Glomerular visceral epithelial cell (primary cell): Measurements from ENCODE around the gene ADH6.
"Not testable (repeated sequence)": the region's sequence is repeated elsewhere in the genome, so short reads cannot be mapped to it uniquely, and the experiment has no call there.

Experiments
- DNase-seq: peaks from one replicate; pipeline ENCODE4 v3.0.0-alpha.2; 2016; ENCODE audit errors: extremely low spot score

Gene ADH6

GRCh38 chr4:99219072-99219471 is at the start of gene ADH6:
ADH6 (minus strand) TSS chr4:99219246; CDS start chr4:99219152, 94 bp downstream.
- peak; percentile 4 for DNase-seq

GRCh38 chr4:99264927-99265326 is 45.9 kb upstream of the ADH6 start:
- no peak for DNase-seq

GRCh38 chr4:99252746-99253145 is 33.7 kb upstream of the ADH6 start:
- DNase-seq, result no peak

- no peak for DNase-seq
These were observed 29.7 kb upstream of the ADH6 start for GRCh38 chr4:99248714-99249113.

- DNase-seq, result no peak
These were observed 16.9 kb upstream of the ADH6 start for GRCh38 chr4:99235955-99236354.

- no peak for DNase-seq
These were observed 15.4 kb upstream of the ADH6 start for GRCh38 chr4:99234331-99235010.

- DNase-seq, result not testable (repeated sequence)
These were observed 14.4 kb upstream of the ADH6 start for GRCh38 chr4:99233397-99233796.

- not testable (repeated sequence) for DNase-seq
These were observed 9.7 kb upstream of the ADH6 start for GRCh38 chr4:99228706-99229105.

GRCh38 chr4:99227646-99228045 is 8.6 kb upstream of the ADH6 start:
- DNase-seq, result not testable (repeated sequence)

GRCh38 chr4:99221980-99222379 is 2.9 kb upstream of the ADH6 start:
- DNase-seq, result no peak

GRCh38 chr4:99219479-99219878 is 433 bp upstream of the ADH6 start:
- DNase-seq, result no peak

GRCh38 chr4:99215521-99215920 is 3.5 kb downstream of the ADH6 start:
- no peak for DNase-seq

- no peak for DNase-seq
These were observed 8.3 kb downstream of the ADH6 start for GRCh38 chr4:99210789-99211188.

GRCh38 chr4:99209671-99210070 is 9.4 kb downstream of the ADH6 start:
- no peak for DNase-seq

GRCh38 chr4:99208719-99209075 is 10.3 kb downstream of the ADH6 start:
- DNase-seq, result no peak

- DNase-seq, result no peak
These were observed 10.9 kb downstream of the ADH6 start for GRCh38 chr4:99207911-99208718.

- no peak for DNase-seq
These were observed 11.8 kb downstream of the ADH6 start for GRCh38 chr4:99207069-99207743.

GRCh38 chr4:99205153-99205979 is 13.7 kb downstream of the ADH6 start:
- no peak for DNase-seq

- DNase-seq, result no peak
These were observed 16.5 kb downstream of the ADH6 start for GRCh38 chr4:99202536-99202935.

GRCh38 chr4:99202094-99202493 is 17.0 kb downstream of the ADH6 start:
- no peak for DNase-seq

- DNase-seq, result no peak
These were observed 17.4 kb downstream of the ADH6 start for GRCh38 chr4:99201690-99202089.

GRCh38 chr4:99200138-99200537 is 18.9 kb downstream of the ADH6 start:
- DNase-seq, result no peak
